Measurements from ENCODE around the gene SNCB. TPM values are rescaled to one million over a fixed set of nuclear protein-coding genes. Genes with fewer than 3 reads are reported as not detected.

Gene SNCB
- total RNA-seq, 2 donors from 2014 or later = 0.22 to 1.8 TPM

- peaks cover 5% of the 10 kb centered on the region for H3K4me1 Mint-ChIP-seq
- Histone ChIP-seq H3K4me1 (ENCODE audit: control insufficient read depth, insufficient read depth, low read length) (no peaks in the 10 kb centered on the region), H3K36me3 (ENCODE audit: control insufficient read depth, insufficient read depth, low read length) (no peaks in the 10 kb centered on the region), H3K9ac (ENCODE audit: extremely low read depth, low read length, poor library complexity, severe bottlenecking) (no peak overlapping the region), H3K4me3 (ENCODE audit: low read length) (no peak overlapping the region), H3K9me3 (ENCODE audit: control insufficient read depth, low read length) (no peaks in the 10 kb centered on the region), H3K27ac (ENCODE audit: low read depth, low read length) (no peak overlapping the region), H3K27me3 (ENCODE audit: control insufficient read depth, insufficient read depth, low read length, poor library complexity, severe bottlenecking) (peaks cover 4% of the 10 kb centered on the region)
- 92 to 96% methylated on average over 4 of the region's 4 CpGs for WGBS, 2 experiments (ENCODE audit: insufficient coverage in 1 of 2, insufficient read length in 1 of 2)
- H3K36me3 Mint-ChIP-seq (ENCODE audit: low read depth) = no peaks in the 10 kb centered on the region
- H3K27me3 Mint-ChIP-seq (ENCODE audit: insufficient read depth) = peaks cover 8% of the 10 kb centered on the region
- no peaks in the 10 kb centered on the region for H3K9me3 Mint-ChIP-seq
- TF ChIP-seq CTCF (conservative IDR thresholded peaks at IDR 0.05) = no peak
- no peak for DNase-seq
- no peak overlapping the region for H3K27ac Mint-ChIP-seq
- H3K4me3 Mint-ChIP-seq = no peak overlapping the region
Observed at GRCh38 chr5:176671399-176671798, 41.1 kb upstream of the SNCB start.

GRCh38 chr5:176670449-176670848 lies 40.1 kb upstream of the SNCB start:
- TF ChIP-seq CTCF (conservative IDR thresholded peaks at IDR 0.05) = no peak
- 88 to 90% methylated on average over 7 to 8 of the region's 8 CpGs for WGBS, 2 experiments (ENCODE audit: insufficient coverage in 1 of 2, insufficient read length in 1 of 2)
- H3K4me3 Mint-ChIP-seq = no peak overlapping the region

GRCh38 chr5:176667637-176668036 lies 37.3 kb upstream of the SNCB start:
- H3K9ac ChIP-seq (ENCODE audit: extremely low read depth, low read length, poor library complexity, severe bottlenecking) = no peak overlapping the region
- H3K27ac Mint-ChIP-seq = no peak overlapping the region
- TF ChIP-seq CTCF (conservative IDR thresholded peaks at IDR 0.05) = peak; percentile 52
- no peaks in the 10 kb centered on the region for H3K9me3 Mint-ChIP-seq
- no peaks in the 10 kb centered on the region for H3K4me1 Mint-ChIP-seq
- no peaks in the 10 kb centered on the region for H3K4me1 ChIP-seq (ENCODE audit: control insufficient read depth, insufficient read depth, low read length)
- peaks cover 4% of the 10 kb centered on the region for H3K27me3 ChIP-seq (ENCODE audit: control insufficient read depth, insufficient read depth, low read length, poor library complexity, severe bottlenecking)
- no peaks in the 10 kb centered on the region for H3K36me3 Mint-ChIP-seq (ENCODE audit: low read depth)
- no peak overlapping the region for H3K4me3 Mint-ChIP-seq
- H3K4me3 ChIP-seq (ENCODE audit: low read length) = no peak overlapping the region
- no peaks in the 10 kb centered on the region for H3K36me3 ChIP-seq (ENCODE audit: control insufficient read depth, insufficient read depth, low read length)
- WGBS, 2 experiments (ENCODE audit: insufficient coverage in 1 of 2, insufficient read length in 1 of 2) = 84 to 86% methylated on average over 6 to 7 of the region's 7 CpGs
- peaks cover 8% of the 10 kb centered on the region for H3K27me3 Mint-ChIP-seq (ENCODE audit: insufficient read depth)
- H3K9me3 ChIP-seq (ENCODE audit: control insufficient read depth, low read length) = no peaks in the 10 kb centered on the region
- DNase-seq = no peak
- H3K27ac ChIP-seq (ENCODE audit: low read depth, low read length) = no peak overlapping the region

More at GRCh38 chr5:176670449-176670848, 40.1 kb upstream of the SNCB start:
- H3K9ac ChIP-seq (ENCODE audit: extremely low read depth, low read length, poor library complexity, severe bottlenecking) = no peak overlapping the region
- Mint-ChIP-seq H3K9me3 (no peaks in the 10 kb centered on the region), H3K27ac (no peak overlapping the region), H3K36me3 (ENCODE audit: low read depth) (no peaks in the 10 kb centered on the region), H3K27me3 (ENCODE audit: insufficient read depth) (peaks cover 8% of the 10 kb centered on the region), H3K4me1 (peaks cover 1% of the 10 kb centered on the region)
- no peaks in the 10 kb centered on the region for H3K36me3 ChIP-seq (ENCODE audit: control insufficient read depth, insufficient read depth, low read length)
- H3K27me3 ChIP-seq (ENCODE audit: control insufficient read depth, insufficient read depth, low read length, poor library complexity, severe bottlenecking) = peaks cover 4% of the 10 kb centered on the region
- H3K9me3 ChIP-seq (ENCODE audit: control insufficient read depth, low read length) = no peaks in the 10 kb centered on the region
- DNase-seq = no peak
- H3K27ac ChIP-seq (ENCODE audit: low read depth, low read length) = no peak overlapping the region
- no peaks in the 10 kb centered on the region for H3K4me1 ChIP-seq (ENCODE audit: control insufficient read depth, insufficient read depth, low read length)
- no peak overlapping the region for H3K4me3 ChIP-seq (ENCODE audit: low read length)
